Measurements from ENCODE around the gene ZNF385D. TPM values are rescaled to one million over a fixed set of nuclear protein-coding genes. Genes with fewer than 3 reads are reported as not detected.

Gene ZNF385D
- total RNA-seq, 1 donor from 2014 or later: 5.4 TPM

GRCh38 chr3:21750080-21750696 is 822 bp downstream of the ZNF385D start:
- DNase-seq: peak; percentile 46

- no peak for DNase-seq
Measured at GRCh38 chr3:21747966-21748555, 2.9 kb downstream of the ZNF385D start.

GRCh38 chr3:21747376-21747775 is 3.6 kb downstream of the ZNF385D start:
- no peak for DNase-seq

- no peak for DNase-seq
Measured at GRCh38 chr3:21745966-21746365, 5.0 kb downstream of the ZNF385D start.

GRCh38 chr3:21744793-21745192 is 6.2 kb downstream of the ZNF385D start:
- DNase-seq: no peak

GRCh38 chr3:21738935-21739702 is 11.9 kb downstream of the ZNF385D start:
- DNase-seq: no peak

GRCh38 chr3:21738283-21738682 is 12.7 kb downstream of the ZNF385D start:
- DNase-seq: no peak

GRCh38 chr3:21734746-21735145 is 16.3 kb downstream of the ZNF385D start:
- no peak for DNase-seq

- no peak for DNase-seq
Measured at GRCh38 chr3:21729888-21730459, 21.0 kb downstream of the ZNF385D start.

GRCh38 chr3:21729331-21729730 is 21.7 kb downstream of the ZNF385D start:
- no peak for DNase-seq

GRCh38 chr3:21722768-21723167 is 28.2 kb downstream of the ZNF385D start:
- no peak for DNase-seq

GRCh38 chr3:21722301-21722700 is 28.7 kb downstream of the ZNF385D start:
- DNase-seq: no peak

GRCh38 chr3:21718943-21719591 is 31.9 kb downstream of the ZNF385D start:
- DNase-seq: no peak

GRCh38 chr3:21718161-21718765 is 32.7 kb downstream of the ZNF385D start:
- no peak for DNase-seq

- DNase-seq: no peak
Measured at GRCh38 chr3:21715662-21716061, 35.3 kb downstream of the ZNF385D start.

- DNase-seq: no peak
Measured at GRCh38 chr3:21705769-21706168, 45.2 kb downstream of the ZNF385D start.

GRCh38 chr3:21704796-21705195 is 46.2 kb downstream of the ZNF385D start:
- DNase-seq: no peak

GRCh38 chr3:21703291-21703690 is 47.7 kb downstream of the ZNF385D start:
- no peak for DNase-seq

- no peak for DNase-seq
Measured at GRCh38 chr3:21697707-21698106, 53.3 kb downstream of the ZNF385D start.

- DNase-seq: no peak
Measured at GRCh38 chr3:21694506-21694905, 56.5 kb downstream of the ZNF385D start.

GRCh38 chr3:21691036-21691435 is 60.0 kb downstream of the ZNF385D start:
- peak; percentile 35 for DNase-seq

- no peak for DNase-seq
Measured at GRCh38 chr3:21682206-21682605, 68.8 kb downstream of the ZNF385D start.
